ENCODE data around the gene WSB1. TPM values are rescaled to one million over a fixed set of nuclear protein-coding genes. Genes with fewer than 3 reads are reported as not detected.

The WSB1 gene
- total RNA-seq, 1 donor from 2014 or later = 270 TPM

DNA sequence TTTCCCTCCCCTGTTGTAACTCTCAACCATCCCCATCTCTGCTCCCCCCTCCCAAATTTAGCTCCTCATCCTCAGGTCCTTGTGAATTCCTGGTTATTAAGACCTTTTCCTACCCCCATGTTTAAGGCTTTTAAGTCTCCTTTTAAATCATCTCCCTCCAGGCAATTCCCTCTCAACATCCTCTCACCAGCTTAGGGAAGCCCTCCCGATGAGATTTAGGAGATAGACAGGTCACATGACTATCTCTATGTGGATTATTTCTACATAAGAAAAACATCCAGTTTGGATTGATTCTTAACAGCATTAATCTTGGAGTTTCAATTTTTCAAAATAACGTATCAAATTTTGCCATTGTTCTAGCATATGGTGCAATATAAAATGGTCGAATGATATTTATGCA is 12.5 kb upstream of the WSB1 start:
- Mint-ChIP-seq H3K36me3 (no peaks in the 10 kb centered on the region), H3K9me3 (no peaks in the 10 kb centered on the region), H3K4me1 (ENCODE audit: unreplicated experiment) (no peaks in the 10 kb centered on the region), H3K27ac (no peak overlapping the region), H3K4me3 (no peak overlapping the region), H3K27me3 (no peaks in the 10 kb centered on the region)
- no peak for DNase-seq (ENCODE audit: extremely low spot score, unreplicated experiment)
- TF ChIP-seq, protein P1, sequence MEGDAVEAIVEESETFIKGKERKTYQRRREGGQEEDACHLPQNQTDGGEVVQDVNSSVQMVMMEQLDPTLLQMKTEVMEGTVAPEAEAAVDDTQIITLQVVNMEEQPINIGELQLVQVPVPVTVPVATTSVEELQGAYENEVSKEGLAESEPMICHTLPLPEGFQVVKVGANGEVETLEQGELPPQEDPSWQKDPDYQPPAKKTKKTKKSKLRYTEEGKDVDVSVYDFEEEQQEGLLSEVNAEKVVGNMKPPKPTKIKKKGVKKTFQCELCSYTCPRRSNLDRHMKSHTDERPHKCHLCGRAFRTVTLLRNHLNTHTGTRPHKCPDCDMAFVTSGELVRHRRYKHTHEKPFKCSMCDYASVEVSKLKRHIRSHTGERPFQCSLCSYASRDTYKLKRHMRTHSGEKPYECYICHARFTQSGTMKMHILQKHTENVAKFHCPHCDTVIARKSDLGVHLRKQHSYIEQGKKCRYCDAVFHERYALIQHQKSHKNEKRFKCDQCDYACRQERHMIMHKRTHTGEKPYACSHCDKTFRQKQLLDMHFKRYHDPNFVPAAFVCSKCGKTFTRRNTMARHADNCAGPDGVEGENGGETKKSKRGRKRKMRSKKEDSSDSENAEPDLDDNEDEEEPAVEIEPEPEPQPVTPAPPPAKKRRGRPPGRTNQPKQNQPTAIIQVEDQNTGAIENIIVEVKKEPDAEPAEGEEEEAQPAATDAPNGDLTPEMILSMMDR (conservative IDR thresholded peaks at IDR 0.05) = no peak

DNA sequence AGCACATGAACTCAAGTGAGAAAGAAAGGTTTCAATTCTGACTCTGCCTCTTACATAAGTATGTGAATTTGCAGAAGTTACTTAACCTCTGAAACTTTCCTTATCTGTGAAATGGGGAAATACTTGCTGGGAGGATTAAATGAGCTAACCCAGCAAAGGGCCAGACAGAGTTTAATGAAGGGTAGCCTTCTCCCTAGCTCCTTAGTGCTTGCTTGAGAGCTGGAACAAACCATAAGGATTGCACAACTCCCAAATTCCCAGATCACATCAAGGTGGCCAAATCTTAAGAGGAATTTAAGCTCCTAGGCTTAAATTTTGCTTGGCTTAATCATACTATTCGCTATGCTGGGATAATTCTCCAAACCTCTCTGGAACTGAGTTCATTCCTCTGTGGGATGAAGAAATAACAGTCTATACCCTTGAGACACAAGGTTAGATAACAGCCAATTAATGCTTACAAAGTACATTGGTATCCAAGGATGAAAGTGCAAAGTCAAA is 11.8 kb upstream of the WSB1 start:
- Mint-ChIP-seq H3K9me3 (no peaks in the 10 kb centered on the region), H3K4me3 (no peak overlapping the region), H3K27me3 (no peaks in the 10 kb centered on the region), H3K27ac (no peak overlapping the region), H3K36me3 (no peaks in the 10 kb centered on the region), H3K4me1 (ENCODE audit: unreplicated experiment) (no peaks in the 10 kb centered on the region)
- no peak for DNase-seq (ENCODE audit: extremely low spot score, unreplicated experiment)
- TF ChIP-seq, protein P1 (conservative IDR thresholded peaks at IDR 0.05) = no peak

DNA sequence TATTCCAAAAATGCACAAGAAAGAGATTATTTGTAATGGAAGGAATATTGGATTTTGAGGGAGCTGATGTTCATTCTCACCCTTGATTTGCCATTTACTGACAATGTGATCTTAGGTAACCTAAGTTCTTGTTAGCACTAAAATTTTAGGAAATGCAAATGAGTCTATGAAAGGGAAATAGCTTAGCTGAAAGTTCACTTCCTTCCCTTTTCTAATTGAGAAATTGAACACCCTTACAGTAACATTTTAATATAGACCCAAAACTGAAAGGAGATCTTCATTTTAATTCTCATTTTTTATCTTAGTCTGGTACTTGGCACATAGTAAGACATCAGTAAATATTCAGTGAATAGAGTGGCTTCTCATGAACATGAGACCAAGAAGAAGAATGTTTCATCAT is 10.9 kb upstream of the WSB1 start:
- TF ChIP-seq, protein P1 (conservative IDR thresholded peaks at IDR 0.05) = no peak
- no peak for DNase-seq (ENCODE audit: extremely low spot score, unreplicated experiment)
- Mint-ChIP-seq H3K9me3 (no peaks in the 10 kb centered on the region), H3K4me3 (no peak overlapping the region), H3K36me3 (no peaks in the 10 kb centered on the region), H3K27me3 (no peaks in the 10 kb centered on the region), H3K4me1 (ENCODE audit: unreplicated experiment) (no peaks in the 10 kb centered on the region), H3K27ac (no peak overlapping the region)

DNA sequence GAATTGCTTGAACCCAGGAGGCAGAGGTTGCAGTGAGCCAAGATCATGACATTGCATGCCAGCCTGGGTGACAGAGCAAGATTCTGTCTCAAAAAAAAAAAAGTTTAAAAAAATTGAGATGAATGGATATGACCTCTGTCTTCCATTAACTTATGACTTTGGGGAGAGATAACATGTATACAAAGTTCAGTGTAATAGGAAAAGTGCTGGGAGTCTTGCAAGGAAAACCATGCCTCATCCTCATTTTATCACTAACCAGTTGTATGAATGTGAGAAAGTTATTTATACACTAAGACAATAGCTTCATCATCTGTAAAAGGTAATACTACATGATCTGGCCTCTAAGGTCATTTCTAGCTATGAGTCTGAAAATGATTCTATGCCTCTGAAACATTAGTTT is 10.2 kb upstream of the WSB1 start:
- no peaks in the 10 kb centered on the region for H3K27me3 Mint-ChIP-seq
- no peaks in the 10 kb centered on the region for H3K4me1 Mint-ChIP-seq (ENCODE audit: unreplicated experiment)
- no peak overlapping the region for H3K27ac Mint-ChIP-seq
- DNase-seq (ENCODE audit: extremely low spot score, unreplicated experiment) = no peak
- H3K9me3 Mint-ChIP-seq = no peaks in the 10 kb centered on the region
- no peaks in the 10 kb centered on the region for H3K36me3 Mint-ChIP-seq
- TF ChIP-seq, protein P1 (conservative IDR thresholded peaks at IDR 0.05) = no peak
- H3K4me3 Mint-ChIP-seq = no peak overlapping the region

DNA sequence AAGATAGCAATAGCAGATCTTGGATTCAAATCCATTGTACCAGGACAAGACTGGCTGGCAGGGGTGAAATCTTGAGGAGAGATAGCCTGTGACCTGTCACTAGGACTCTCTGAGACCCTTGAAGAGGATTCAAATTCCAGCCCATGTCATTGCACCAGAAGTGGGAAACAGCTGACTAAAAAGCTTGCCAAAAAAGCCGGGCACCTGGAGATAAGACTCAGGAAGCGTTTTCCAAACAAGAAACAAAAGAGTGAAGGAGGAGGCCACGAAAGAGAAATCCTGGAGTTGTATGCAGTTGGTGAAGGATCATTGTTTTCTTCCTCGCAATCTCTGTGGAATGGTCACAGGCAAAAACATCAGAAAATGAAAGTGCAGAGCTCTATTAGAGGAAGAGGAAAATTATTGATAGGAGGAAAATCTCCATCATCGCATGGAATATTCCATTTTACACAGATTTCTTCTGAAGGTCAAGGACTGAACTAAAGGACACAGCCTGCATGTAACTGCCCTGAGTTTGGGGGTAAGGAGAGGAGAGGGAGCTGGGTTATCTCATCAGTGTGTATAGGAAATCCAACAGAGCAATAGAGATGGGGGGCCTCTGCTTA is 9.0 kb upstream of the WSB1 start:
- Mint-ChIP-seq H3K27me3 (no peaks in the 10 kb centered on the region), H3K4me1 (ENCODE audit: unreplicated experiment) (no peaks in the 10 kb centered on the region)

More for the DNA sequence above, 9.0 kb upstream of the WSB1 start:
- no peak overlapping the region for H3K4me3 Mint-ChIP-seq
- H3K27ac Mint-ChIP-seq = no peak overlapping the region
- DNase-seq (ENCODE audit: extremely low spot score, unreplicated experiment) = no peak
- H3K9me3 Mint-ChIP-seq = no peaks in the 10 kb centered on the region
- H3K36me3 Mint-ChIP-seq = no peaks in the 10 kb centered on the region
- TF ChIP-seq, protein P1 (conservative IDR thresholded peaks at IDR 0.05) = no peak
